HTERT RPE-1 (cell line): ENCODE results near the gene ADORA1.

ENCODE experiments used
- in situ Hi-C: fragments of 300-500 bp; cut with MboI; formaldehyde crosslinking; loops from 4 replicates; pipeline ENCODE4 v1.14.3; 2020; ENCODE audit warnings: low sequenced_read_pairs

Gene ADORA1

GRCh38 chr1:203127666-203128430 is at the start of gene ADORA1:
Gene ADORA1, plus strand, starts transcription at chr1:203127726. Its CDS starts 1,116 bp downstream, at chr1:203128842.
- in situ Hi-C loops: no loop called here

GRCh38 chr1:203077956-203078355 is 49.6 kb upstream of the ADORA1 start:
- in situ Hi-C loops: no loop called here

- in situ Hi-C loops: no loop called here
These were observed 49.0 kb upstream of the ADORA1 start for GRCh38 chr1:203078478-203078877.

GRCh38 chr1:203080456-203080855 is 47.1 kb upstream of the ADORA1 start:
- in situ Hi-C loops: no loop called here

- in situ Hi-C loops: no loop called here
These were observed 45.9 kb upstream of the ADORA1 start for GRCh38 chr1:203081465-203082230.

GRCh38 chr1:203082231-203082505 is 45.4 kb upstream of the ADORA1 start:
- in situ Hi-C loops: no loop called here

- in situ Hi-C loops: no loop called here
These were observed 44.7 kb upstream of the ADORA1 start for GRCh38 chr1:203082571-203083462.

- in situ Hi-C loops: no loop called here
These were observed 44.0 kb upstream of the ADORA1 start for GRCh38 chr1:203083463-203083921.

- in situ Hi-C loops: no loop called here
These were observed 42.7 kb upstream of the ADORA1 start for GRCh38 chr1:203084588-203085527.

- in situ Hi-C loops: no loop called here
These were observed 41.8 kb upstream of the ADORA1 start, which contains the start of gene MYOG for GRCh38 chr1:203085528-203086406. Gene MYOG, minus strand, starts transcription at chr1:203086012. Its CDS starts 51 bp downstream, at chr1:203085961.

- in situ Hi-C loops: no loop called here
These were observed 40.3 kb upstream of the ADORA1 start for GRCh38 chr1:203086992-203087763.

GRCh38 chr1:203088441-203088840 is 39.1 kb upstream of the ADORA1 start:
- in situ Hi-C loops: no loop called here

GRCh38 chr1:203089001-203089650 is 38.4 kb upstream of the ADORA1 start:
- in situ Hi-C loops: no loop called here

GRCh38 chr1:203089651-203090045 is 37.9 kb upstream of the ADORA1 start:
- in situ Hi-C loops: no loop called here

- in situ Hi-C loops: no loop called here
These were observed 36.9 kb upstream of the ADORA1 start for GRCh38 chr1:203090421-203091198.

- in situ Hi-C loops: no loop called here
These were observed 36.4 kb upstream of the ADORA1 start for GRCh38 chr1:203091199-203091477.

- in situ Hi-C loops: no loop called here
These were observed 35.7 kb upstream of the ADORA1 start for GRCh38 chr1:203091761-203092330.
